T-helper 2 cell (primary cell): Measurements from ENCODE around the gene MCOLN2.
"Not testable (repeated sequence)": the region's sequence is repeated elsewhere in the genome, so short reads cannot be mapped to it uniquely, and the experiment has no call there.

Experiments used
- DNase-seq, 5 experiments: peaks; one replicate each; pipeline versions ENCODE4 v3.0.0 to v3.0.0-alpha.2; 2012 to 2022

Gene MCOLN2

DNA sequence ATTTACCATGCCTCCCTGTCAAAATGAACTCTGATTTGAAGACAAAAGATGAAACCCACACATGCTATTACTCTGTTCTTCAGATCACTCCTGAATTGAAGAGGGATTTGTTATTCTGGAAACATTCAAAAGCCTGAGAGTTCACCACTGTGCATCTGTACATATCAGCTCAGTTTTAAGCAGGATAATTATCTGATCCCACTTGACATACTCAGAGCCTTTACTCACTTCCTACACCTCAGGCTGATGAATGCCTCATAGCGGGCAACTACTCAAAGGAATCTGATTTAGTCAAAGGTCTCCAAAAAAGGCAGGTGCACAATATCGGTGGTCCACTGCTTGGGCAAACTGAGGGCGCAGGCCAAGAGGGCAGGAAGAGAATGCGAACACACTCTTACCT lies 56.4 kb downstream of the MCOLN2 start:
- DNase-seq = no peak

DNA sequence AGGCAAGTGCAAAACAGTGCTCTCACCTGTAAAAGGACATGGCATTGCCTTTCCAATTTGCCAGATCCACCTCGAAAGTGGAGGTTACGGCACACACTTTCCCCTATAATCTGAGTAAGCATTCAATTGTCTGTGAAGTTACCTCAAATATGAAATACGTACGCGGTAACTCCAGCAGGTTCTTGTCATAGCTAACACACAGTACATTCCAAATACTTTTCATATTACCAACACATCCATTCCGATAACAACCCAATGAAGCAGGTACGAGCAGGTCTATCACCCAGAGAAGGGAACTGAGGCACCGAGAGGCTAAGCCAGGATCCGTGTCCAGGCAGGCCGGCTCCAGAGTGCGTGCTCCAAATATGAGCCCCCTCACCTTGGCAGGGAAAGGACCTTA lies 57.2 kb downstream of the MCOLN2 start:
- no peak for DNase-seq

GRCh38 chr1:84939151-84939550 lies 57.8 kb downstream of the MCOLN2 start:
- DNase-seq = no peak

DNA sequence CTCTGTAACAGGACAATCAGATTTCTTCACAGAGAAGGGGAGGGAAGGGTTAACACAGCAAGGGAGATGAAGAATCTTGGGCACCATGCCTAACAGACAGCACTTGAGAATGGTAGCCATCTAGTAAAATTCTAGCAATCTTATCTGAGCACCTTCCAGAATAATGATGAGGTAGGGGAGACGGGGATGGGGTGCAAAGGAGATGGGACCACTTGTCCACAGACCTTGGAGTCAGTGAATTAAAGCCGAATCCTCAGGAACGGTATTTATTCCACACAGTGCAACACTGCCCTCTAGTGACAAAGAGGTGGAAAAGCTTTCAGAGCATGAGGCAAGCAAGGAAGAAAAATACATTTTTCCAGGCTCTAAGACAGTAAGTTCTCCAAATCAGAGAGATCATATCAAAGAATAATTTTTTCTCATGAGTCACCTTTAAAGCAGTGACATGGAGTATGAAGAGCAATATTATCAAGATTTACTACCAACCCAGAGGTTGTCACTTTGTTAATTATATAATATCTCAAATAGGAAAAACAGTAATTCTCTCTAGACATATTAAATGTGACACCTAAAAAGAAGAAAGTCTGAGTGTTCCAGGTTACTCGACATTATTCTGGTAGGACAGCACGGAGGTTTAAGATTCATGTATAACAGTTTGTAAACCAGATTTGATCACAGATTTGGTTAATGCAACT lies 60.6 kb downstream of the MCOLN2 start:
- DNase-seq = peak in 3 of 5 experiments; percentile 5 to 57 (median 40)

- DNase-seq = no peak
Measured at GRCh38 chr1:84933011-84933611, 63.8 kb downstream of the MCOLN2 start.

DNA sequence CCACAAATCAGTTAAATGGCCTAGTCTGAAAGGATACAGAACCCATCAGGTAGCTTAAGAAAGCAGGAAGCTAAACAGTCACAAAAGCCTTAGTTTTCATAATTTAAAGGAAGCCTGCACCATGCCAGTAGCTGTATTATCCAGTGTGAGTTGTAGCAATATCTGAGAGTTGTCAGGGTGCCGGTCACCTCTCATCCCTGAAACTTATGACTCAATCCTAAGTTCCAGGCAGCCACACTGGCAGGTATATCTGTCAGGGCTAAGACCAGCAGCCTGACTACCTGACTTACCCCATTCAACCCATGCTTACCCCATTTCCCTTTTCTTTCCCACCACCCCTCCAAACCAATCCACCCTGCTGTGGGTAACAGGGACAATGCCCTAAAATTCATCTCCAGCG lies 66.1 kb downstream of the MCOLN2 start:
- DNase-seq = no peak

DNA sequence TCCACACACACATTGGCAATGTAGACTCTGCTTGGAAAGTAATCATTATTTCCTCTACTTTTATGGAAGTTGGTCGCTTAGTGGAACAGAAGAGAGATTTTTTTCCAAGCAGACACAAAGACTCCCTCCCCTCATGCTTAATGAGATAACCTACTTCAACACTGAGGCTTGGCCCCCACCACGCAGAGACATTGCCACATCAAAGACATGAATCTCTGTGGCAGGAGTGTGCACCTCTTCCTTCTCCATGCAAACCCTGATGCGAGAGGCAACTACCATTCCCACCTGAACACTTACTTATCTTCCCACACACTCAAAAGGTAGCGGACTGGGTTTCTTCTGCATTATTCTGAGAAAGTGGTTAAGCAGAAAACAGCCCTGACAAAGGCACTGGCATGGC lies 66.6 kb downstream of the MCOLN2 start:
- no peak for DNase-seq

DNA sequence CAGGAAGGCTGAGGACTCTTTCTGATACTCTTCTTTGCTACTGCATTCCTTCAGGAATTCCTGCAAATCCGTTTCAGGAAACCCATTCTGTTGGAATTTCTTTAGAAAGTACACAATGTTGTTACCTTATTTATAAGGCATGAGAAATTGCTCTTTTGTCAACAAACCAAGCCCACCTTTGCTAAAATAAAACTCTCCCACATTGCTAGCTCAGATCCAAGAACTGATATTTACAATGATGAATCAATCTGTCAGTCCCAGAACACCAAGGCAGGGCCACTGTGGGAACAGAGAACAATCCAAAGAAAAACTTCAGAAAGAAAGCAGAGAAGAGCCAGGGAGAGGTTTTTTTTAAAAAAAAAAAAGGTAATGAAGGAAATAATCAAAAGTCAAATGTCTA lies 67.3 kb downstream of the MCOLN2 start:
- DNase-seq = no peak

DNA sequence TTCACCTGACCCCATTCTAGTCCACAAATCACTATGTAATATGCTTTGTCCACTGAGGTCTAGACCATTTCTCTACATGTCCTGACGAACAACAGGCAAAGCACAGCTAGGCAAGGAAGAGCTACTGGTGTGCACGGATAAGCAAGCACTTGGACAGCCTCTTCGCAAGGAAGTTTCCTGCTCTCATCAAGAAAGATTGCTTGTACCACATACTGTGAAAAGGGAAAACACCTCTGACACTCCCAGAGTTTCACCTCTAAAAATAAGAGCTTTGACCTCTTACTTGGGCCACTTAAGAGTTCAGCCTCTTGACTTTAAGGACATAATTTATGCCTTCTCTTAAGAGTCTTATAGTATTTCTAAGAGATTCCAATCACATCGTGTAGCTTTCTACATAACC lies 67.9 kb downstream of the MCOLN2 start:
- DNase-seq = no peak

DNA sequence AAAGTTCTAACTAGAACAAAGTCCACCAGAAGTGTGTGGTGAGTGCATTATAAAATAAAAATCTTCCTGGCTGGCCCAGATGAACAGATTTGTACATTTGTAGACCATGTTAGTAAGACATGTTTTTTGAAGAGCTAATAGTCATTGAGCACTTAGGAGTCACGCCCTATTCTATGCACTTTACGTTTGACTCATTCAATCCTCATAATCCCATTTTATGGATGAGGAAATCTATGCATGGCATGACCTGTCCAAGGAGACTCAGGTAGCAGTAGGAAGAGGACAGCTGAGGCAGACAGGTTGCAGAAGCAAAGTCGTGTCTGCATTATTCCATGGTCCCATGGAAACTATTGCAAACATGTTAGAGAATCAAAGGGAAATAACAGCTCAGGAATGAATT lies 73.6 kb downstream of the MCOLN2 start:
- DNase-seq = no peak

DNA sequence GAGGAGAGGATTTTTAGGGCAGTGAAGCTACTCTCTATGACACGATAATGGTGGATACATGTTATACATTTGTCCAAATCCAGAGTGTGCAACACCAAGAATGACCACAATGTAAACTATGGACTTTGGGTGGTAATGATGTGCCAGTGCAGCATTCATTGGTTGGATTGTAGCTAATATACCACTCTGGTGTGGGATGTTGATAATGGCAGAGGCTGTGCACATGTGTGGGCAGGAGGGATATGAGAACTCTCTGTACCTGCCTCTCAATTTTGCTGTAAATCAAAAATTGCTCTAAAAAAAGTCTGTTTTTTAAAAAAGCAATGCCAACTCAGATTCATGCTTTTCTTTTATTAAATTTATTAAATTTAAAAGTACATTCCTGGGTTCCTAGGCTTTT lies 76.8 kb downstream of the MCOLN2 start:
- no peak for DNase-seq

DNA sequence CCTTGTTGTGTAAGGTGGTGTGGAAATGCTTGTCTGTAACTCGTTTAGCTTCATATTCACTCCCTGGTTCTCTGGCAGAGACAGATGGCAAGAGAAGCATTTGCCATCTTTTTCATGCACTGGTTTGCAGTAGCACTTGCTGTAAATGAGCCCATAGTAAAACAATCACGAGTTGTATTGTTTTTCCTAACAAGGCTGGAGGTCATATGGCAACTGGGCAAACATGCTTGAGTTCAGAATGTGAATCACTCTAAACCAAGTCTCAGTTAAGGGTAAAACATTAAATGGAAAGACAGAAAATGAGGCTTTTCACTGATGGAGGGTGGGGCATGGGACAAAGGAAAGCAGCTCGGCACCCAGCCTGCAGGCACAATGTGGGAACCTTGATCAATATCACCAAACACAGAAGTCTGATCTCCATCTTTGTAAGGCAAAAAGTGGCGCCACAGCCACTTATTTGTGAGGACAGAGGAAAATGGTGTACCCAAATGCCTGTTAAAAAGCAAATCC lies 77.4 kb downstream of the MCOLN2 start:
- no peak for DNase-seq

DNA sequence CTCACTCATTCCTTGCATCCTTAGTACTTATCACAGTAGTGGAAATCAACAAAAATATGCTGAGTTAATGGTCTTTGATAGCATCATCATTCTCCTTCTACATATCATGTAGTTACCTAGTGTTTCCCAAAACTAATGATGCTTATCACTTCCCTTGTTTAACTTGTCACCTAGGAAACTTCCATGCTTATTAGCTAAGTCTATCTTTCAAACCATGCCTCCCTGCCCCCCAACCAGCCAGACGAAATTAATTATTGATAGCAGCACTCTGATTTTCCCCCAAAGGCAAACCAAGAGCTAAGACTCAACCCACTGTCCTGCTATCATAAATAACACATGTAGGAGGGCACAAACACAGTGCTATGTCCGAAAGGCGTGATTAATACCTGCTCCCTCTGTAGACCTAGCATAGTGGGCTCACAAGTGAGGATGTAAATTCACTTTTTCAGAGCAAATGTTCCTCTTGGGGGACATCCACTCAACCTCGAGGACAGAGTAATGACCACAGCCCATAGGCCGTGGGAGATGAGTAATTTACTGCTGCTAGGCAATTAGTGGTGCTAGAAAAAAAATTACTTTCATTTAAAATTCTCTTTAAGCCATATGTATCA lies 78.1 kb downstream of the MCOLN2 start:
- DNase-seq = no peak

GRCh38 chr1:84916897-84917296 lies 80.0 kb downstream of the MCOLN2 start:
- DNase-seq = no peak

DNA sequence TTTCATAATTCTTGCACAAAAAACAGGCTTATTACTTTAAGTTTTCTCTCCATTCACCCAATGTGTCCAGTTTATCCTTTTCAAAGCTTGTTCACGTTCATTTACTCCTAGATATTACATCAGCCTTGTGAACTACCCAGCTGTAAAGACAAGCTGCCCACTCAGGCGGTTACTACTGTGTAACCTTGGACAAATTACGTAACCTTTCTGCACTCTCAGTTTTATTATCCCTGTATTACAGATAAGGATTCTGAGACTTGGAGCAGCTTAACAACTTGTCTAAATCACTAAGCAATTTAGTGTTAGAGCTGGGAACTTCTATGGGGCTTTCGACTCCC lies 83.4 kb downstream of the MCOLN2 start:
- DNase-seq = no peak

DNA sequence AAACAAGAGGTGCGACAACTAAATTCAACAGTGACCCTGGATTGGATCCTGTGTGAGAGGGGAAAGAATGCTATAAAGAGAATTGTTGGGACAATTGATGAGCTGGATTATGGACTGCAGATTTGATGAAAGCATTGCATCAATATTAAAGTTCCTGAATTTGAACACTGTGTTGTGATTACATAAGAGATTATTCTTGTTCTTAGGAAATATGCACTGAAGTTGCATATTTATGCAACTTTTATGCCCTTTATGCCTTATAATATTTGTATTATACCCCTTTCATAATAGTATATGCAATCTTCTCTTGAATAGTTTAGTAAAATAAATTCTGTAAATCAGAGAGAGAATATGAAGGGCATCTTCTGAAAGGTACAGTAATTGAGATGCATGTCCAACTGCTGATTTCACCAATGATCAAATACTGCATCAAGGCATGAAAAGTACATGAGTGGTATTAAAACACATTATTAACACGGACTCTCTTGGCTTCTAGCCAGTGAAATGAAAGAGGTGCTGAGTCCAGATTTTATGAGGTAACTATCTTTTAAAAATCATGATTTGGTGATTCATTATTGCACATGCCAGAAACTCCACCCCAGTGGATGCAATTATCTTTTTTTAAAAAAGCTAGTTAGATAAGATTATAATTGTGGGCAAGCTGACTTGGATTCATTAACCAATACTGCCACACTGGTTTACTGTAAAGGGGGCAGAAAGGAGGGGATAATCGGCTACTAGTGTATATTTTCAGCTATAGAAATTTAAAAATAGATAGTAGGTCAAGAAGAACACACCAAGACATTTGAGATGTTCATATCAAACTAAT lies 84.0 kb downstream of the MCOLN2 start:
- no peak for DNase-seq

DNA sequence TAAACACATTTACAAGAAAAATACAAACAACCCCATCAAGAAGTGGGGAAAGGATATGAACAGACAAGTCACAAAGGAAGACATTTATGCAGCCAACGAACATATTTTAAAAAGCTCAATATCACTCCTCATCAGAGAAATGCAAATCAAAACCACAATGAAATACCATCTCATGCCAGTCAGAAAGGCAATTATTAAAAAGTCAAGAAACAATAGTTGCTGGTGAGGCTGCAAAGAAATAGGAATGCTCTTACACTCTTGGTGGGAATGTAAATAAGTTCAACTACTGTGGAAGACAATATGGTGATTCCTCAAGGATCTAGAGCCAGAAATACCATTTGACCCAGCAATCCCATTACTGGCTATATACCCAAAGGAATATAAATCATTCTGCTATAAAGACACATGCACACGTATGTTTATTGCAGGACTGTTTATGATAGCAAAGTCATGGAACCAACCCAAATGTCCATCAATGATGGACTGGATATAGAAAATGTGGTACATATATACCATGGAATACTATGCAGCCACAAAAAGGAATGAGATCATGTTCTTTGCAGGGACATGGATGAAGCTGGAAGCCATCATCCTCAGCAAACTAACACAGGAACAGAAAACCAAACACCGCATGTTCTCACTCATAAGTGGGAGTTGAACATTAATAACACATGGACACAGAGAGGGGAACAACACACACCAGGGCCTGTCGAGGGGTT lies 88.0 kb downstream of the MCOLN2 start:
- not testable (repeated sequence) for DNase-seq

- no peak for DNase-seq
Measured at GRCh38 chr1:84907095-84907827, 89.7 kb downstream of the MCOLN2 start.

DNA sequence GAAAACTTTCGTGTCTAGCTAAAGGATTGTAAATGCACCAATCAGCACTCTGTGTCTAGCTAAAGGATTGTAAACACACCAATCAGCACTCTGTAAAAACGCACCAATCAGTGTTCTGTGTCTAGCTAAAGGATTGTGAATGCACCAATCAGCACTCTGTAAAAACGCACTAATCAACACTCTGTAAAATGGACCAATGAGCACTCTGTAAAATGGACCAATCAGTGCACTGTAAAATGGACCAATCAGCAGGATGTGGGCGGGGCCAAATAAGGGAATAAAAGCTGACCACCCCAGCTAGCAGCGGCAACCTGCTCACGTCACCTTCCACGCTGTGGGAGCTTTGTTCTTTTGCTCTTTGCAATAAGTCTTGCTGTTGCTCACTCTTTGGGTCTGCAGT lies 94.2 kb downstream of the MCOLN2 start:
- DNase-seq = not testable (repeated sequence)

DNA sequence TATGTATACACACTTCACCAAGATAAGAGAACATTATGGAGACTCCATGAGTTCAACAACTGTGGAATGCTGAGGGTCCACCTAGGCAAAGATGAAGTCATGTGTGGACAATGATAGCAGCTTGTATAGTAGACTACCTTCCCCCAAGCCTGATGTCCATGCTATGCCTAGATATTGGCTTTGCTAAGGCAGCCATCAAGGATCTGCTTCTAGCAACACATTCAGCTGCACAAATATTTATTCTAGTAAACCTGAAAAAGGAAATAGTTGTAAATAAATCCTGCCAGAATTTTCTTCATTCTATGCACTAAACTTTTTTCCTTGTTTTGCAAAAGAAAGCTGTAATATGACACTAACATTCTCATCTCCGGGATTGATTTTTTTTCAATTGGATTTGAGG lies 96.9 kb downstream of the MCOLN2 start:
- no peak for DNase-seq

- DNase-seq = no peak
Measured at GRCh38 chr1:84896279-84896678, 100.6 kb downstream of the MCOLN2 start.
